GM19467 (cell line): ENCODE measurements around the gene IL2RG.

Experiments
- ATAC-seq: cut with Tn5 transposase; IDR thresholded peaks from one replicate; pipeline ENCODE4 v1.9.1; 2021; ENCODE audit warnings: mild to moderate bottlenecking, moderate library complexity; ENCODE audit not compliant: unreplicated experiment

IL2RG gene

DNA sequence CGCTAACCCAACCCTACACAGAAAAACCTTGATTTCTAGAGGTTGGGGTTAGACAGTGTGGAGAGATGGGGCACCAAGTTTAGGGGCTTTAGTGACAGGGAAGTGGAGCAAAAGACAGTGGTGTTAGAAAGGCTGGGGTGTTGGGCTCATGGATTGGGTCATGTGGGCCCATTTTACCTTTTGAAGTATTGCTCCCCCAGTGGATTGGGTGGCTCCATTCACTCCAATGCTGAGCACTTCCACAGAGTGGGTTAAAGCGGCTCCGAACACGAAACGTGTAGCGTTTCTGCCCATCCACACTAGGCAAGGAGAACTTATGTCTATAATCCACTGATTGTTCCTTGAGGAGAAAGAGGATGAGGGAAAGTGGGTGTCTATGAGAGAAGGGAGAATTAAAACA is 2.3 kb downstream of the IL2RG start:
- no peak for ATAC-seq

- ATAC-seq = no peak
These were observed 3.5 kb downstream of the IL2RG start for GRCh38 chrX:71107762-71108360.

DNA sequence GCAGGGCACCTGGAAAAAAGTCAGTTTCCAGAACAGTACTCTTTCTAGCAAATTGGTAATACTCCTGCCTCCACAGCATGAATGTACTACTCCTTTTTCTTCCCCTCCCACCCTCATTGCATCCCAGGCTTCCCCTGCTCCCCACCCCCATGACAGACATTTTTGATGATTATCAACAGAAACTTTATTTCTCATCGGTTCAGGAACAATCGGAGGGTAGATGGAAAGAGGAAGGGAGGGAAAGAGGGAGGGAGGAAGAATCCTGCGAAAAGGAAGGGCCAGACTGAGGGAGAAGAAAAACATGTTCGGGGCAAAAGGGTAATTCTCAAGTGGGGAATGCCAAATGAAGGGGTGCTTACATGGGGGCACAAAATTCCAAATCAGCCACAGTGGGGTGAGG is 4.1 kb downstream of the IL2RG start:
- no peak for ATAC-seq

DNA sequence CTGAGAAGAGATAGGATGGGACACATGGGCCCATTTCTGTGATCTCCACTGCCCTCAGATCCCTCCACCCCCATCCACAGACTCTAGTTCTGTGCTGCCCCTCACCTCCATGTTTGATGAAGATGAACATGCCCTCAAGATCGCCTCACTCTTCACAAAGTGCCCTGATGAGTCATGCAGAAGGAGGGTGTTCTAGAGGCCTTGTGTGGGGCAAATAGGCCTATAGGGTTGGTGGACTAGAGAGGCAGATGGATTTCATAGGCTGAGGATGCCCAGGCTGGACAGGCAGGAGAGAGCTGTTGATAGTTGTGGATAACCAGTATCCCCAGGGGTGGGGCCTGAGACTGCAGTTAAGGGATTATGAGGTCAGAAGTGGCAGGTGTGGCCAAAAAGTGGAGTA is 5.0 kb downstream of the IL2RG start, which contains the start of gene CXorf65:
Gene CXorf65 (minus strand): TSS at position 314 of the 400 bp plus-strand sequence. CDS start 184 bp downstream, at position 130.
- no peak for ATAC-seq

- ATAC-seq = no peak
These were observed 5.7 kb downstream of the IL2RG start for GRCh38 chrX:71105628-71106027.

DNA sequence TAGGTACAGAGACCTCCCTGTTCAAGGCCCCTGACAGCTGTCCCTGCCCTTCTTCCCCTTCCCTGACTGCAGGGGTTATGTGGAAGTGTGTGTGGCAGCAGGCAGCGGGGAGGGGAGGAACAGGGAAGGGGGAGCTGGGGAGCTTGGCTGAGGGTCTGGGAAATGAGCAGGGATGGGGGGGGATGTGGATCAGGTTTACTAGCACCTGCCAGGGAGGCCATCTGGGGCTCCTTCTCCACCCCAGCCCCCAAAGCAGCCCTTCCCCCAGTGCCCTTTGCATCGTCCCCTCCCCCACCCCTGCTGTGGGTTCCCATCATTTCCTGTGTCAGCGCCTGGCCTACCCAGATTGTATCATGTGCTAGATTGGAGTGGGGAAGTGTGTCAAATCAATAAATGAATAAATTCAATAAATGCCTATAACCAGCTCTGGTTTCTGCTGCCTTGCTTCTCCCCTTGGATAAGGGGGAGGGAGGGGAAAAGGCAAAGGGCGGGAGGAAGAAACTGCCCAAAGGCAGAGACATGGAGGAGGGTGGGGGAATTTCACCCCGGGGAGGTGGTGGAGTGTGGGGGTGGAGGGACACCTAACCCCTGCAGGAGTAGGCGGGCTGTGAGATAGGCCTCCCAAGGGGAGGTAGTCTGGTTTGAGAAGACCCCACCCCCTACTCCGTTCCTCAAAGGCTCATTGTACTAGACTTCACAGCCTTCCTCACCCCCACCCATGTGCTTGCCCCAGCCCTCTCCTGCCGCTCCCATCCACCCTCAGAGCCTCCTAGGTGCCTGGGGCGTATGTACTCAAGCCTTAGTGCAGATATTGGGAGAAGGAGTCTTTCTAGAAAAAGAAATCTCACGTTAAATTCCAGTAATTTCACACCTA is 8.0 kb downstream of the IL2RG start:
- ATAC-seq = no peak

- ATAC-seq = no peak
These were observed 9.1 kb downstream of the IL2RG start for GRCh38 chrX:71102292-71102691.

DNA sequence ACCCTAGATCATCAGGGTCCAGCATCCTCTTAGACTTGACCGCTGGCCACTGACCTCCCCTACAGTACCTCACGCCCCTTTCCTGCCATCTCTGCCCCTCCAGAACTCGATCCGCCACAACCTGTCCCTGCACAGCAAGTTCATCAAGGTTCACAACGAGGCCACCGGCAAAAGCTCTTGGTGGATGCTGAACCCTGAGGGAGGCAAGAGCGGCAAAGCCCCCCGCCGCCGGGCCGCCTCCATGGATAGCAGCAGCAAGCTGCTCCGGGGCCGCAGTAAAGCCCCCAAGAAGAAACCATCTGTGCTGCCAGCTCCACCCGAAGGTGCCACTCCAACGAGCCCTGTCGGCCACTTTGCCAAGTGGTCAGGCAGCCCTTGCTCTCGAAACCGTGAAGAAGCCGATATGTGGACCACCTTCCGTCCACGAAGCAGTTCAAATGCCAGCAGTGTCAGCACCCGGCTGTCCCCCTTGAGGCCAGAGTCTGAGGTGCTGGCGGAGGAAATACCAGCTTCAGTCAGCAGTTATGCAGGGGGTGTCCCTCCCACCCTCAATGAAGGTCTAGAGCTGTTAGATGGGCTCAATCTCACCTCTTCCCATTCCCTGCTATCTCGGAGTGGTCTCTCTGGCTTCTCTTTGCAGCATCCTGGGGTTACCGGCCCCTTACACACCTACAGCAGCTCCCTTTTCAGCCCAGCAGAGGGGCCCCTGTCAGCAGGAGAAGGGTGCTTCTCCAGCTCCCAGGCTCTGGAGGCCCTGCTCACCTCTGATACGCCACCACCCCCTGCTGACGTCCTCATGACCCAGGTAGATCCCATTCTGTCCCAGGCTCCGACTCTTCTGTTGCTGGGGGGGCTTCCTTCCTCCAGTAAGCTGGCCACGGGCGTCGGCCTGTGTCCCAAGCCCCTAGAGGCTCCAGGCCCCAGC is 10.5 kb downstream of the IL2RG start:
- ATAC-seq = no peak

GRCh38 chrX:71099736-71100135 is 11.6 kb downstream of the IL2RG start:
- no peak for ATAC-seq

DNA sequence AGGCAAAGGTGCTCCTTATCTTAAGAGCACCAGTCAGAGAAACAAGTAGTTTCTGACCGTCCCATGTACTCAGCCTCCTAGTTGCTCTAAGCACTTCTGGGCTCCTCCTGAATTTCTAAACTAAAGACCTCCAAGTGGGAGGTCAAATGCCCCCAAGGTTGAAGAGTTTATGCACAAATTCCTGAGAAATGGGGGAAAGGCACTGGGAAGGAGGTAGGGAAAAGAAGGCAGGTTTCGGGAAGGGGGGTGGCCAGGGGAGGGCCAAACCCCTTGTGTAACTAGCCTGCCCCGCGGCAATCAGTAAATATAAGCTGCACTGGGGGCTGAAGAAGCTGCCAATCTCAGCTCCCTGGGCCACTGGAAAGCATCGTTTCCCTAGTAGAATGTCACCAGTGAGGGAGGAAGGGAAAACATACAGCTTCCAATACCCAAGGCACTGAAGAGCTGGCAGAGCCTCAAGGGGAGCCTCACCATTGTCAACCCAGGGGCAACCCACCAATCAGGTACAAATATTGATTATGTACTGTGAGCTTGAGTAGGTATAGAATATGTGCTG is 12.3 kb downstream of the IL2RG start:
- no peak for ATAC-seq

DNA sequence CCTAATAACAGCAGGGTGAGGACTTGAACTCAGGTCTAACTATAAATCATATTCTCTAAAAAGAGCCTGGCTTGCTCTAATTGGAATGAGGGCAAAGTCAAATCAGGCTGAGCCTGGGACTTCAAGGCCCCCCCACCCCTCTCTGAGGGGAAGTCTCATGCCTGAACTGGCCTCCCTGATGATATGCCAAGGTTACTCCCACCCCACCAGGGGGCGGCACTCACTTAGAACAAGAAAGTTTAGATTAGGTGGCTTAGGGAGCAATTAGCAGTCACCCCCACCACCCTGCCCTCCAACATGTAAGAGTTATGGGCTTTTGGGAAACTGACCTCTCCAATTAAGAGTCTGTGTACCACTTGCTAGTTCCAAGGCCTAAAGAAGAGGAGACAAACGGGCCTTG is 13.1 kb downstream of the IL2RG start:
- ATAC-seq = no peak

- no peak for ATAC-seq
These were observed 14.7 kb downstream of the IL2RG start for GRCh38 chrX:71096760-71097032.

- ATAC-seq = no peak
These were observed 15.2 kb downstream of the IL2RG start for GRCh38 chrX:71095981-71096759.

GRCh38 chrX:71095555-71095980 is 15.8 kb downstream of the IL2RG start, which contains the start of gene FOXO4:
Gene FOXO4 (plus strand): TSS chrX:71095851. CDS start chrX:71096529, 678 bp downstream.
- peak; percentile 87 for ATAC-seq

DNA sequence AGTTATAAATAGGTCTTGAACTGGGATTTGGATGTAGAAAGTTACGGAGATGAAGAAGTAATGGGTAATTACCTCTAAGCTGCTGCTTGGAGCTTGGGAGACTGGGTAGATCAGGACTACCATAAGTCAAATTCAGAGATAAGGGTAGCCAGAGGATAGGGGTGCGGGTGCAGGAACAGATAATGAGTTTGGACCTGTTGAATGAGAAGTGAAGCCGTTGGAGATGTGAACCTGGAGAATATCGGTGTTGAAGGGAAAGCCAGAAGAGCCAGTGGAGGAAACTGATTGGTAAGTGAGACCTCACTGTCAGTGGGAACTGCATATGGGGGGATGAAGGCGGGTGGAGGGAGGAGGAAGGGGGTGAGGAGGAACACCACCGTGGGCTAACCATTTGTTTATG is 16.3 kb downstream of the IL2RG start:
- no peak for ATAC-seq

- no peak for ATAC-seq
These were observed 20.1 kb downstream of the IL2RG start for GRCh38 chrX:71091263-71091662.

DNA sequence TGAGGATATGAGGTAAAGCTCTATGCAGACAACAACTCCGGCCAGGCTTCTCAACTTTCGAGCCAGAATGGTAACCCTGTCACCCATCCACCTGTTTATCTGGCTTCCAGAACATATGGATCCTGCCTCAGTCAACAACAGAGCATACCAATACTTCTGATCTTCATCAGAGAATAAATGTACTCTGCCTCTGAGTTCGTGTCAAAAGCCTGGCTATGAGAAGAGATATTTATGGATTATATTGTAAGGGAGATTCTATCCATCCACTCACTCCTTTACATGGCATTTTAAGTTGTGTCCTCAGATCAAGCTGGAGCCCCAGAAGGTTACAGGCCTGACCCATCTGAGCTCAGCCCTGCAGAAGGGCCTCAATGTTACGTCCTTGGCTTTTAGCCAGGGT is 25.5 kb downstream of the IL2RG start:
- no peak for ATAC-seq

GRCh38 chrX:71082822-71083221 is 28.6 kb downstream of the IL2RG start:
- no peak for ATAC-seq

GRCh38 chrX:71082124-71082647 is 29.2 kb downstream of the IL2RG start:
- no peak for ATAC-seq
